Keratinocyte (primary cell): ENCODE data around the gene RAB11FIP3. TPM values are rescaled to one million over a fixed set of nuclear protein-coding genes. Genes with fewer than 3 reads are reported as not detected.

ENCODE experiments used
- DNase-seq: peaks from one replicate; pipeline ENCODE4 v3.0.0-alpha.2; 2011; ENCODE audit warnings: low read depth, missing footprints, low spot score
- FAIRE-seq: peaks from 2 replicates; lab custom pipeline; 2011; peaks lifted over from hg19 to GRCh38; lab: Jason Lieb, UNC
- H2AFZ ChIP-seq: 2 replicates; pipeline ENCODE4 v1.6.0; 2012; ENCODE audit warnings: low read length, control low read depth, inconsistent platforms; ENCODE audit not compliant: control insufficient read depth
- H3K27ac ChIP-seq: 2 replicates; pipeline ENCODE4 v1.5.1; 2011; ENCODE audit warnings: low read length; ENCODE audit not compliant: control insufficient read depth, insufficient read depth
- H3K27me3 ChIP-seq: 3 replicates; pipeline ENCODE4 v1.6.0; 2011; ENCODE audit warnings: low read length; ENCODE audit not compliant: control insufficient read depth, insufficient read depth; ENCODE audit errors: extremely low read depth
- H3K36me3 ChIP-seq, 2 experiments: 2 replicates in 1 of 2; 3 replicates in 1 of 2; pipeline ENCODE4 v1.5.1; 2011; ENCODE audit warnings: low read length in 2 of 2, mild to moderate bottlenecking in 1 of 2; ENCODE audit not compliant: control insufficient read depth in 2 of 2, insufficient read depth in 2 of 2; ENCODE audit errors: extremely low read depth in 1 of 2
- H3K4me1 ChIP-seq: 3 replicates; pipeline ENCODE4 v1.5.1; 2011; ENCODE audit warnings: low read length; ENCODE audit not compliant: control insufficient read depth, insufficient read depth; ENCODE audit errors: extremely low read depth
- H3K4me2 ChIP-seq: 3 replicates; pipeline ENCODE4 v1.6.0; 2011; ENCODE audit warnings: low read depth, low read length; ENCODE audit not compliant: control insufficient read depth, insufficient read depth; ENCODE audit errors: extremely low read depth
- H3K4me3 ChIP-seq, 3 experiments: fragments of 200-600 bp in 1 of 3; sonication (generic) in 1 of 3; 2 replicates in 2 of 3; 3 replicates in 1 of 3; pipeline ENCODE4 v1.5.1; 2011 to 2016; ENCODE audit warnings: low read length in 3 of 3, mild to moderate bottlenecking in 3 of 3, control low read depth in 2 of 3, inconsistent platforms in 1 of 3, low read depth in 1 of 3, mixed read lengths in 1 of 3, mixed run types in 1 of 3, moderate library complexity in 1 of 3; ENCODE audit not compliant: control insufficient read depth in 2 of 3, insufficient read depth in 2 of 3; ENCODE audit errors: extremely low read depth in 1 of 3
- H3K79me2 ChIP-seq: 2 replicates; pipeline ENCODE4 v1.6.0; 2012; ENCODE audit warnings: low read length; ENCODE audit not compliant: control insufficient read depth, insufficient read depth
- H3K9ac ChIP-seq: 3 replicates; pipeline ENCODE4 v1.6.0; 2011; ENCODE audit warnings: low read length; ENCODE audit not compliant: control insufficient read depth, insufficient read depth; ENCODE audit errors: extremely low read depth
- H3K9me1 ChIP-seq: 3 replicates; pipeline ENCODE4 v1.6.0; 2011; ENCODE audit warnings: low read length; ENCODE audit not compliant: control insufficient read depth, insufficient read depth; ENCODE audit errors: extremely low read depth
- H3K9me3 ChIP-seq: 2 replicates; pipeline ENCODE4 v1.5.1; 2012; ENCODE audit warnings: low read depth, low read length; ENCODE audit not compliant: control insufficient read depth
- H4K20me1 ChIP-seq: 3 replicates; pipeline ENCODE4 v1.6.0; 2011; ENCODE audit warnings: low read length; ENCODE audit not compliant: control insufficient read depth, insufficient read depth; ENCODE audit errors: extremely low read depth
- EZH2 ChIP-seq: IDR thresholded peaks from one replicate; pipeline ENCODE4 v1.6.1; 2012; ENCODE audit warnings: inconsistent platforms, mild to moderate bottlenecking, low read length, moderate library complexity
- dilution Hi-C: fragments of 300-500 bp; cut with MboI; formaldehyde crosslinking; loops from one replicate; pipeline ENCODE4 v1.7.0; 2020; ENCODE audit warnings: low sequenced_read_pairs; ENCODE audit not compliant: extremely low pct_ligation_motif_present
- polyA plus RNA-seq, 5 experiments: library from polyadenylated mRNA; depleted of rRNA in 3 of 5; stranded (reverse) in 3 of 5; stranded (forward) in 1 of 5; unstranded in 1 of 5; fragments of >200 nt; gene quantifications; 1 replicate in 1 of 5; 2 replicates in 3 of 5; 3 replicates in 1 of 5; pipeline versions ENCODE4 v1.2.1 to v1.2.3, GENCODE V29; 2011 to 2012; ENCODE audit warnings: missing spikeins in 2 of 5, low read depth in 1 of 5, low replicate concordance in 1 of 5
- TF ChIP-seq, protein P1 (sequence below), 3 experiments: IDR thresholded peaks in 1 of 3; conservative IDR thresholded peaks in 1 of 3; optimal IDR thresholded peaks in 1 of 3; 2 replicates in 2 of 3; 3 replicates in 1 of 3; pipeline versions ENCODE3 to v1.5.1; 2011; ENCODE audit warnings: low read length in 3 of 3, mild to moderate bottlenecking in 3 of 3, moderate library complexity in 2 of 3, control low read depth in 1 of 3, inconsistent platforms in 1 of 3; ENCODE audit not compliant: insufficient read depth in 2 of 3; ENCODE audit errors: extremely low read depth in 1 of 3

The RAB11FIP3 gene
- polyA plus RNA-seq, 1 donor (not counting 4 experiments of a cell fraction or from before 2014, with no cell fraction given): 6.4 TPM

DNA sequence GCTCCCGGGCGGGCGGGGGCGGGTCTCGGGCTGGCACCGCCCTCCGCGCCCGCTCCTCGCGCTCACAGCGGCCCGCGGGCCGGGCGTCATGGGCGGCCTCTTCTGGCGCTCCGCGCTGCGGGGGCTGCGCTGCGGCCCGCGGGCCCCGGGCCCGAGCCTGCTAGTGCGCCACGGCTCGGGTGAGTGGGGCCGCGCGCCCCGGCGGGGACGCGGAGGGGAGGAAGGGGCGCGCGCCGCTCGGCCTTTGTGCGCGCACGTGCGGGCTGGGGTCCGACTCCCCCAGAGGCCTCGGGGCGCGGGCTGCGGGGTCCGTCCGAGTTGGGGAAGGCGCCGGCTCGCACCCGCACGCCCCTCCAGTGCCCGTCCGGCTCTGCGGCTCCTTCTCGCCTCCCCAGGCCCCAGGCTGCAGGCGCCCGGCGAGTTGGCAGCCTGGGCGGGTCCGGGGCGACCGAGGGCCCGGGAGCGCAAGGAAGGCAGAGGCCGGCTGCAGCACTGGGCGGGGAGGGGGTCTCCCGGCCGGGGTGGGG is 28.3 kb upstream of the RAB11FIP3 start, which contains the start of gene NME4:
TSS of gene NME4 (plus strand) at position 65 of the 527 bp plus-strand sequence. CDS start at position 89, 24 bp downstream.
- Histone ChIP-seq H3K27me3 (no peaks in the 10 kb centered on the region), H2AFZ (peak within 1 kb of the TSS; percentile 63), H3K79me2 (no peaks in the 10 kb centered on the region), H3K9me1 (no peaks in the 10 kb centered on the region), H3K27ac (no peak within 1 kb of the TSS), H4K20me1 (no peaks in the 10 kb centered on the region), H3K36me3 (peaks cover 2 to 7% of the 10 kb centered on the region in 2 experiments), H3K9me3 (peaks cover under 1% of the 10 kb centered on the region), H3K4me1 (peaks cover 7% of the 10 kb centered on the region), H3K4me2 (peak within 1 kb of the TSS; percentile 67), H3K4me3 (peak within 1 kb of the TSS; percentile 46 to 55 (median 50)), H3K9ac (peak within 1 kb of the TSS; percentile 69)
- dilution Hi-C loops: no loop called here
- FAIRE-seq (no peak), DNase-seq (no peak)
- TF ChIP-seq, protein P1, sequence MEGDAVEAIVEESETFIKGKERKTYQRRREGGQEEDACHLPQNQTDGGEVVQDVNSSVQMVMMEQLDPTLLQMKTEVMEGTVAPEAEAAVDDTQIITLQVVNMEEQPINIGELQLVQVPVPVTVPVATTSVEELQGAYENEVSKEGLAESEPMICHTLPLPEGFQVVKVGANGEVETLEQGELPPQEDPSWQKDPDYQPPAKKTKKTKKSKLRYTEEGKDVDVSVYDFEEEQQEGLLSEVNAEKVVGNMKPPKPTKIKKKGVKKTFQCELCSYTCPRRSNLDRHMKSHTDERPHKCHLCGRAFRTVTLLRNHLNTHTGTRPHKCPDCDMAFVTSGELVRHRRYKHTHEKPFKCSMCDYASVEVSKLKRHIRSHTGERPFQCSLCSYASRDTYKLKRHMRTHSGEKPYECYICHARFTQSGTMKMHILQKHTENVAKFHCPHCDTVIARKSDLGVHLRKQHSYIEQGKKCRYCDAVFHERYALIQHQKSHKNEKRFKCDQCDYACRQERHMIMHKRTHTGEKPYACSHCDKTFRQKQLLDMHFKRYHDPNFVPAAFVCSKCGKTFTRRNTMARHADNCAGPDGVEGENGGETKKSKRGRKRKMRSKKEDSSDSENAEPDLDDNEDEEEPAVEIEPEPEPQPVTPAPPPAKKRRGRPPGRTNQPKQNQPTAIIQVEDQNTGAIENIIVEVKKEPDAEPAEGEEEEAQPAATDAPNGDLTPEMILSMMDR (optimal IDR thresholded peaks at IDR 0.05 in 1 of 3, IDR thresholded peaks at IDR 0.05 in 1 of 3, conservative IDR thresholded peaks at IDR 0.05 in 1 of 3; ENCODE audit: extremely low read depth in 1 of 3, insufficient read depth in 2 of 3, low read length in 3 of 3): no peak
- TF ChIP-seq EZH2: no peak

DNA sequence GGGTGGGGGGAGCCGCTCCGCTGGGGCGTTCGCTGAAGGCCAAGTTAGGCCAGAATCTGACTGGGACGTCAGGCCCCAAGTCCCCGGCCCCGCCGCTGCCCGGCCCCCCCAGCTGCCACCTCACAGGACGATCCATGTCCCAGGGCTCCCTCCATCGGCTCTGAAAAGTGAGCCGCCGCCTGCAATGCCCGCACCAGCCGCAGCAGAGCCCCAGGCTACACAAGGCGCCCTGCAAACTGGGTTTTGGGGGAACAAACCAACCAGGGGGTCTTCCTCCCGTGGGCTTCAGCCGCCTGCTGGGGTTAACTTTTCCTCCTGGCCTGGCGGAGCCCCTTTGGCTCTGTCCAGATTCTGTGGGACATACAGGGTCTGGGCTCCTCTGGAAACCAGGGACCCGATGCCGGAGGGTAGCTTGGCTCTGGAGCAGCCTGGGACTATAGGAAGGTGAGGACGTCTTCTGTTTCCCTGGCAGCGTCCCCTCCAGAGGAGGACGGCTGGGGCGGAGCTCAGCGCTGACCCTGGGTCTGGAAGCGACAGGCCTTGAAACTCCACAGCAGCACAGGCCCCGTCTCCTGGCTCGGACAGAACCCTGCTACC is 27.6 kb upstream of the RAB11FIP3 start:
- Histone ChIP-seq H3K36me3 (peaks cover 2 to 7% of the 10 kb centered on the region in 2 experiments), H3K9ac (no peak overlapping the region), H3K27ac (no peak overlapping the region), H4K20me1 (no peaks in the 10 kb centered on the region), H3K27me3 (no peaks in the 10 kb centered on the region), H3K9me3 (no peaks in the 10 kb centered on the region), H3K9me1 (no peaks in the 10 kb centered on the region), H3K4me1 (peaks cover 7% of the 10 kb centered on the region), H3K4me2 (no peak overlapping the region), H3K4me3 (no peak overlapping the region), H3K79me2 (no peaks in the 10 kb centered on the region), H2AFZ (no peak overlapping the region)
- dilution Hi-C loops: no loop called here
- no peak for DNase-seq
- TF ChIP-seq, protein P1 (optimal IDR thresholded peaks at IDR 0.05 in 1 of 3, IDR thresholded peaks at IDR 0.05 in 1 of 3, conservative IDR thresholded peaks at IDR 0.05 in 1 of 3; ENCODE audit: extremely low read depth in 1 of 3, insufficient read depth in 2 of 3, low read length in 3 of 3): peak; percentile 26 to 47 (median 28)
- no peak for TF ChIP-seq EZH2
- FAIRE-seq: no peak
